Cardiac muscle cell (in vitro differentiated cells and primary cell): ENCODE data around the gene TEDC1. TPM values are rescaled to one million over a fixed set of nuclear protein-coding genes. Genes with fewer than 3 reads are reported as not detected.

Experiments used
- DNase-seq, 2 donors: peaks; one replicate each; pipeline versions ENCODE4 v3.0.0 to v3.0.0-alpha.2; 2010 to 2017; ENCODE audit warnings: low read depth in 1 of 2, low spot score in 1 of 2
- H3K27ac ChIP-seq: fragments of 200-600 bp; sonication (generic); 2 replicates; pipeline ENCODE4 v1.5.1; 2016
- H3K27me3 ChIP-seq: fragments of 200-600 bp; sonication (generic); 2 replicates; pipeline ENCODE4 v1.6.0; 2016; ENCODE audit warnings: control low read depth
- H3K36me3 ChIP-seq: fragments of 200-600 bp; sonication (generic); 2 replicates; pipeline ENCODE4 v1.5.1; 2016; ENCODE audit warnings: control low read depth
- H3K4me1 ChIP-seq: fragments of 200-600 bp; sonication (generic); 2 replicates; pipeline ENCODE4 v1.8.1; 2017; ENCODE audit warnings: low read depth, mild to moderate bottlenecking, mixed run types
- H3K4me3 ChIP-seq: fragments of 200-600 bp; sonication (generic); 2 replicates; pipeline ENCODE4 v1.5.1; 2016; ENCODE audit warnings: mild to moderate bottlenecking
- H3K9me3 ChIP-seq: fragments of 200-600 bp; sonication (generic); 2 replicates; pipeline ENCODE4 v1.5.1; 2017; ENCODE audit warnings: low read depth, mild to moderate bottlenecking, control low read depth
- polyA plus RNA-seq: library from polyadenylated mRNA; unstranded; fragments of >200 nt; fragmentation: Nextera tagmentation; extraction: Ambion mirVana; gene quantifications from 2 replicates; pipeline ENCODE4 v1.2.1, GENCODE V29; 2016
- total RNA-seq: library from RNA; depleted of rRNA; stranded (reverse); fragments of >200 nt; gene quantifications from 2 replicates; pipeline ENCODE4 v1.2.3, GENCODE V29; 2016
- TF ChIP-seq, protein P1 (sequence below): IDR thresholded peaks from 2 replicates; pipeline ENCODE4 v1.5.1; 2012; ENCODE audit warnings: low read depth, mild to moderate bottlenecking, low read length

Gene TEDC1
- total and polyA plus RNA-seq, 2 experiments from 2014 or later: 27.4 to 33.0 TPM

GRCh38 chr14:105495101-105495989, 4.3 kb downstream of the TEDC1 start:
- H3K4me1 ChIP-seq: no peaks in the 10 kb centered on the region
- no peak overlapping the region for H3K27ac ChIP-seq
- TF ChIP-seq, protein P1, sequence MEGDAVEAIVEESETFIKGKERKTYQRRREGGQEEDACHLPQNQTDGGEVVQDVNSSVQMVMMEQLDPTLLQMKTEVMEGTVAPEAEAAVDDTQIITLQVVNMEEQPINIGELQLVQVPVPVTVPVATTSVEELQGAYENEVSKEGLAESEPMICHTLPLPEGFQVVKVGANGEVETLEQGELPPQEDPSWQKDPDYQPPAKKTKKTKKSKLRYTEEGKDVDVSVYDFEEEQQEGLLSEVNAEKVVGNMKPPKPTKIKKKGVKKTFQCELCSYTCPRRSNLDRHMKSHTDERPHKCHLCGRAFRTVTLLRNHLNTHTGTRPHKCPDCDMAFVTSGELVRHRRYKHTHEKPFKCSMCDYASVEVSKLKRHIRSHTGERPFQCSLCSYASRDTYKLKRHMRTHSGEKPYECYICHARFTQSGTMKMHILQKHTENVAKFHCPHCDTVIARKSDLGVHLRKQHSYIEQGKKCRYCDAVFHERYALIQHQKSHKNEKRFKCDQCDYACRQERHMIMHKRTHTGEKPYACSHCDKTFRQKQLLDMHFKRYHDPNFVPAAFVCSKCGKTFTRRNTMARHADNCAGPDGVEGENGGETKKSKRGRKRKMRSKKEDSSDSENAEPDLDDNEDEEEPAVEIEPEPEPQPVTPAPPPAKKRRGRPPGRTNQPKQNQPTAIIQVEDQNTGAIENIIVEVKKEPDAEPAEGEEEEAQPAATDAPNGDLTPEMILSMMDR: no peak
- H3K27me3 ChIP-seq: no peaks in the 10 kb centered on the region
- H3K36me3 ChIP-seq: no peaks in the 10 kb centered on the region
- H3K4me3 ChIP-seq: no peak overlapping the region
- DNase-seq: no peak
- no peaks in the 10 kb centered on the region for H3K9me3 ChIP-seq

- Histone ChIP-seq H3K27ac (no peak overlapping the region), H3K36me3 (no peaks in the 10 kb centered on the region), H3K4me1 (no peaks in the 10 kb centered on the region), H3K4me3 (no peak overlapping the region), H3K9me3 (no peaks in the 10 kb centered on the region), H3K27me3 (no peaks in the 10 kb centered on the region)
- TF ChIP-seq, protein P1: no peak
- no peak for DNase-seq
Measured at GRCh38 chr14:105495990-105496830, 5.2 kb downstream of the TEDC1 start.

DNA sequence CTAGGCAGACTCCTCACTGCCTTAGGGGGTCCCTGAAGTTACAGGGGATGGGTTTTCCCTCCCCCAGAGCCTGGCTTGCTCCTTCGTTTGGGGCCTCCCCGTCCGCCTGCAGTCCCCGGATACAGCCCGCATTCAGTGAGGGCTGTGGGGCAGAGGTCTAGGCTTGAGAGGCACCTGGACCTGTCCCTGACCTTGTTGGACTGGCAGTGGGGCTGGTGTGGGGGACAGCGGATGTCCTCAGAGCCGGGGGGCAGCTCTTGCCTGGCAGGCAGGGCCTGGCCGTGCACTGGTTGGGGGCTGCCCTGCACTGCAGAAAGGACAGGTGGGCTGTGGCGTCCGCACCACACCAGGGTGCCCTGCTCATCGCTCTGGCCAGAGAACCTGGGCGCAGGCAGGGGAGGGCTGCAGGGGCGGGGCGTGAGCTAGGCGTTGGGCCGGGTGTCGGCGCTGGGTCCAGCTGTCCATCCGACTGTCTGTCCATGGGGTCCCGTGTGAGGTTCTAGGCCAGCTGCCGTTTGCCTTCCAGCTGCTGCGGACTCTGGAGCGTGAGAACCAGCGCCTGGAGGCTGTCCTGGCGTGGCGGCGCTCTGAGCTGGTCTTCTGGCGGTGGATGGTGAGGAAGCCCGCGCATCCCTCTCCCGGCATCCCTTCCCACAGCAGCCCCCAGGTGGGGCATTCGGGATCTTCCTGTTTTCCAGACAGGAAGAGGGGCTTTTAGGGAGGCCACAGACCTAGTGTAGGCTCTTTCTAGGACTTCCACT, 6.0 kb downstream of the TEDC1 start:
- Histone ChIP-seq H3K9me3 (no peaks in the 10 kb centered on the region), H3K27me3 (no peaks in the 10 kb centered on the region), H3K4me1 (no peaks in the 10 kb centered on the region), H3K27ac (no peak overlapping the region), H3K4me3 (no peak overlapping the region), H3K36me3 (no peaks in the 10 kb centered on the region)
- TF ChIP-seq, protein P1: no peak
- DNase-seq: no peak

DNA sequence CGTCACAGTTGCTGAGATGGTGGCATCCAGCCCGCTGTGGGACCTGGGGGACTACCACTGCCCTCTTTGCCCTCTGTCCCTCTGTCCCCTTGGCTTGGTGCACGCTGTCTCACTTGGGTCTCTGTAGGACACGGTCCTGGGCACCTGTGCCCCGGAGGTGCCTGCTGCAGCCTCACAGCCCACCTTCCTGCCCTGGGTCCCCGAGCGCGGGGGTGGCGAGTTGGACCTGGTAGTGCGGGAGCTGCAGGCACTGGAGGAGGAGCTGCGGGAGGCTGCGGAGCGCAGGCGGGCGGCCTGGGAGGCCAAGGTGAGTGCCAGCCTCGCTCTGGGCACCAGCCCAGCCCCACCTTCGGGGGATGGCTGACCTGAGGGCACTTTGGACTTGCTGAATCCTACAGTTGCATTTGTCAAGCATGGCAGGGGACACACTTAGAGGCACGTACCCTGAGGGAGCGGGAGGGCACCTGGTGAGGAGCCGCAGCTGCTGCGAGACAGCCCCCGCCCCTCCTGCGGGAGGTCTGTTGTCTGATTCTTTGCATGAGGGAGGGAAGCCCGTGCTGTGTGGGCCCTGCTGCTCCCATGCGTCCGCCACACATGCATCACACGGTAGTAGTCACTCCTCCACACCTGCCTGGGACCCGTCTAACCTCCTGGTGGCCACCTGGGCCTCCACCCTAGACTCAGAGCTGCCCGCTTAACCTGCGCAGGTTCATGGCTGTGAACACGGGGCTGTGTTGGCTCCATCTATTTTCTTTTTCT, 6.8 kb downstream of the TEDC1 start:
- Histone ChIP-seq H3K4me3 (no peak overlapping the region), H3K4me1 (no peaks in the 10 kb centered on the region), H3K27ac (no peak overlapping the region), H3K27me3 (no peaks in the 10 kb centered on the region), H3K9me3 (no peaks in the 10 kb centered on the region), H3K36me3 (no peaks in the 10 kb centered on the region)
- TF ChIP-seq, protein P1: no peak
- DNase-seq: no peak
